GM12878 (cell line): Measurements from ENCODE around the gene FAM237B. TPM values are rescaled to one million over a fixed set of nuclear protein-coding genes. Genes with fewer than 3 reads are reported as not detected.

Experiments
- ATAC-seq: fragments of 200-7000 bp; cut with Tn5 transposase; 3 replicates; pipeline ENCODE4 v1.9.1; 2020; ENCODE audit warnings: mild to moderate bottlenecking, moderate library complexity
- Bru-seq: library from RNA; stranded (reverse); fragments of 400-500 nt; gene quantifications from one replicate; lab custom pipeline; 2021; lab: Mats Ljungman, UMichigan
- BruChase-seq, 2 experiments: library from RNA; stranded (reverse); fragments of 400-500 nt; gene quantifications; one replicate each; lab custom pipeline; 2021; lab: Mats Ljungman, UMichigan
- BruUV-seq: library from RNA; stranded (reverse); fragments of 400-500 nt; replicated peaks from 2 replicates; lab custom pipeline; 2021; lab: Mats Ljungman, UMichigan
- CTCF ChIA-PET: fragments of 300-600 bp; sonication (Branson Sonifier 250); formaldehyde crosslinking; extraction: SDS; loops from one replicate; lab custom pipeline; 2021; ENCODE audit warnings: inconsistent platforms; lab: Yijun Ruan, JAX
- POLR2A ChIA-PET: fragments of 350-600 bp; formaldehyde crosslinking; extraction: SDS; loops from one replicate; lab custom pipeline; 2021; ENCODE audit warnings: inconsistent platforms; lab: Charles Lee
- RAD21 ChIA-PET: fragments of 300-600 bp; sonication (Branson Sonifier 250); formaldehyde crosslinking; loops from one replicate; lab custom pipeline; 2023; ENCODE audit warnings: antibody characterized with exemption; ENCODE audit not compliant: unreplicated experiment; lab: Charles Lee
- SMC1A ChIA-PET: fragments of 300-600 bp; sonication (Branson Sonifier 250); formaldehyde crosslinking; loops from one replicate; lab custom pipeline; 2023; ENCODE audit not compliant: unreplicated experiment, uncharacterized antibody; lab: Charles Lee
- DNase-seq: peaks from one replicate; pipeline ENCODE4 v3.0.0-alpha.2; 2011; ENCODE audit warnings: low read depth, low spot score
- FAIRE-seq: peaks from 3 replicates; lab custom pipeline; 2011; peaks lifted over from hg19 to GRCh38; lab: Jason Lieb, UNC
- H2AFZ ChIP-seq: 2 replicates; pipeline ENCODE4 v1.6.0; 2011; ENCODE audit warnings: low read depth, low read length, control low read depth; ENCODE audit not compliant: control insufficient read depth
- H3K27ac ChIP-seq: 2 replicates; pipeline ENCODE4 v1.5.1; 2011; ENCODE audit warnings: control low read depth; ENCODE audit not compliant: control insufficient read depth, insufficient read depth
- H3K27me3 ChIP-seq, 2 experiments: replicated peaks in 1 of 2; 2 replicates each; pipeline versions ENCODE4 v1.6.0 to v1.6.1; 2011; ENCODE audit warnings: low read length in 1 of 2; ENCODE audit not compliant: control insufficient read depth in 2 of 2, insufficient read depth in 2 of 2
- H3K36me3 ChIP-seq, 2 experiments: 2 replicates each; pipeline ENCODE4 v1.5.1; 2011; ENCODE audit warnings: low read length in 1 of 2; ENCODE audit not compliant: control insufficient read depth in 2 of 2, insufficient read depth in 2 of 2
- H3K4me1 ChIP-seq: 2 replicates; pipeline ENCODE4 v1.6.1; 2011; ENCODE audit warnings: mild to moderate bottlenecking, low read length, moderate library complexity, mixed read lengths; ENCODE audit not compliant: control insufficient read depth, insufficient read depth
- H3K4me2 ChIP-seq: 2 replicates; pipeline ENCODE4 v1.6.0; 2011; ENCODE audit warnings: control low read depth; ENCODE audit not compliant: control insufficient read depth, insufficient read depth
- H3K4me3 ChIP-seq: fragments of 200-600 bp; sonication (generic); 2 replicates; pipeline ENCODE4 v1.5.1; 2016
- H3K79me2 ChIP-seq: 2 replicates; pipeline ENCODE4 v1.6.0; 2011; ENCODE audit warnings: low read length; ENCODE audit not compliant: control insufficient read depth, insufficient read depth
- H3K9ac ChIP-seq: 2 replicates; pipeline ENCODE4 v1.8.0; 2011; ENCODE audit warnings: low read length, control low read depth, mixed read lengths; ENCODE audit not compliant: control insufficient read depth, insufficient read depth
- H3K9me3 ChIP-seq: replicated peaks from 3 replicates; pipeline ENCODE4 v1.5.1; 2011; ENCODE audit warnings: mild to moderate bottlenecking, low read length; ENCODE audit not compliant: control insufficient read depth, insufficient read depth
- H4K20me1 ChIP-seq: 2 replicates; pipeline ENCODE4 v1.6.0; 2011; ENCODE audit not compliant: control insufficient read depth, insufficient read depth
- ATF2 ChIP-seq: IDR thresholded peaks from 2 replicates; pipeline ENCODE4 v1.6.1; 2012; ENCODE audit warnings: low read length, inconsistent platforms
- CTCF ChIP-seq, 3 experiments: IDR thresholded peaks in 2 of 3; conservative IDR thresholded peaks in 1 of 3; 2 replicates each; pipeline ENCODE4 v1.5.1; 2011; ENCODE audit warnings: low read depth in 3 of 3, low read length in 3 of 3, mild to moderate bottlenecking in 3 of 3, control low read depth in 2 of 3, moderate library complexity in 2 of 3, inconsistent platforms in 1 of 3, mixed read lengths in 1 of 3; ENCODE audit not compliant: control insufficient read depth in 2 of 3, insufficient read depth in 1 of 3; ENCODE audit errors: extremely low read depth in 1 of 3
- DPF2 ChIP-seq: fragments of 450-650 bp; IDR thresholded peaks from 2 replicates; pipeline ENCODE4 v1.6.1; 2017; ENCODE audit warnings: mild to moderate bottlenecking
- GATAD2B ChIP-seq: fragments of 450-650 bp; conservative IDR thresholded peaks from 2 replicates; pipeline ENCODE4 v1.6.1; 2017; ENCODE audit warnings: low read depth, mild to moderate bottlenecking, moderate library complexity
- IRF4 ChIP-seq: IDR thresholded peaks from 2 replicates; pipeline ENCODE4 v1.6.1; 2011; ENCODE audit warnings: low read depth, low read length
- JUNB ChIP-seq: IDR thresholded peaks from 2 replicates; pipeline ENCODE4 v1.6.1; 2016; ENCODE audit warnings: antibody characterized with exemption, mild to moderate bottlenecking
- NFIC ChIP-seq: IDR thresholded peaks from 2 replicates; pipeline ENCODE4 v1.6.1; 2012; ENCODE audit warnings: low read depth, mild to moderate bottlenecking, inconsistent platforms, low read length, moderate library complexity
- NFYA ChIP-seq: IDR thresholded peaks from 2 replicates; pipeline ENCODE4 v1.6.1; 2011; ENCODE audit warnings: low read depth, mild to moderate bottlenecking, low read length, improper control_type of control experiment, borderline replicate concordance
- POLR2AphosphoS5 ChIP-seq: IDR thresholded peaks from 2 replicates; pipeline ENCODE4 v1.6.1; 2011; ENCODE audit warnings: mild to moderate bottlenecking, low read length, inconsistent platforms
- TAF1 ChIP-seq: IDR thresholded peaks from 2 replicates; pipeline ENCODE4 v1.6.1; 2011; ENCODE audit warnings: mild to moderate bottlenecking, low read depth, low read length, borderline replicate concordance
- TCF12 ChIP-seq: IDR thresholded peaks from 2 replicates; pipeline ENCODE4 v1.6.1; 2011; ENCODE audit warnings: low read depth, mild to moderate bottlenecking, low read length
- YY1 ChIP-seq: IDR thresholded peaks from 2 replicates; pipeline ENCODE4 v1.6.1; 2011; ENCODE audit warnings: low read depth, mild to moderate bottlenecking, low read length
- ZBTB40 ChIP-seq: fragments of 450-650 bp; IDR thresholded peaks from 2 replicates; pipeline ENCODE4 v1.6.1; 2016; ENCODE audit warnings: mild to moderate bottlenecking, moderate library complexity, borderline replicate concordance
- WGBS: methylation state at CpG from one replicate; pipeline ENCODE4 v1.1.6; 2016; ENCODE audit warnings: low lambda C conversion rate; ENCODE audit not compliant: insufficient replicate concordance, insufficient coverage; ENCODE audit errors: missing lambda C conversion rate; 5-methylcytosine and 5-hydroxymethylcytosine counted together
- in situ Hi-C: fragments of 300-500 bp; cut with MboI; formaldehyde crosslinking; loops from 9 replicates; pipeline ENCODE4 v1.14.3; 2018; ENCODE audit warnings: mixed read lengths
- intact Hi-C: fragments of 100-400 bp; cut with micrococcal nuclease; formaldehyde crosslinking; loops from one replicate; pipeline ENCODE4 v1.14.2; 2022; ENCODE audit not compliant: unreplicated experiment
- long read RNA-seq, 2 experiments: library from polyadenylated mRNA; unstranded; transcript quantifications; one replicate each; pipeline ENCODE4 v2.0.0, GENCODE V29; 2019 to 2020
- polyA minus RNA-seq, 3 experiments: library from RNA; depleted of rRNA, polyadenylated mRNA; stranded (reverse); fragments of >200 nt; gene quantifications; 2 replicates each; pipeline ENCODE4 v1.2.3, GENCODE V29; 2011
- polyA plus RNA-seq, 11 experiments: library from polyadenylated mRNA; depleted of rRNA in 4 of 11; unstranded in 6 of 11; stranded (reverse) in 5 of 11; fragments of >200 nt; fragmentation: Nextera tagmentation in 4 of 11; fragmentation: Illumina TruSeq in 1 of 11; extraction: Ambion mirVana in 4 of 11; extraction: Trizol in 1 of 11; gene quantifications; 1 replicate in 1 of 11; 2 replicates in 10 of 11; pipeline versions ENCODE4 v1.2.1 to v1.2.3, GENCODE V29; 2011 to 2016; ENCODE audit warnings: inconsistent platforms in 2 of 11, missing spikeins in 2 of 11, low read depth in 1 of 11
- total RNA-seq, 4 experiments: library from RNA; depleted of rRNA in 3 of 4; stranded (reverse); fragments of >200 nt in 3 of 4; fragmentation: Illumina TruSeq in 1 of 4; extraction: Trizol in 1 of 4; gene quantifications; 2 replicates each; pipeline versions ENCODE4 v1.2.1 to v1.2.3, GENCODE V29; 2013 to 2021

Gene FAM237B
- total RNA-seq (2013; cell fraction: nucleolus; rRNA removed) = not detected in 2 replicates
- total RNA-seq (2014; rRNA removed) (not detected in 2 replicates), total RNA-seq (2014; rRNA removed; fragmentation: Illumina TruSeq; extraction: Trizol) (not detected in 2 replicates), total RNA-seq (2021) (not detected in 2 replicates), polyA plus RNA-seq (2011; rRNA removed) (not detected in 2 replicates), polyA plus RNA-seq (2014; fragmentation: Illumina TruSeq; extraction: Trizol) (not detected in 2 replicates), polyA plus RNA-seq (2014; fragmentation: Nextera tagmentation; extraction: Ambion mirVana) (not detected), polyA plus RNA-seq (2014; rRNA removed) (not detected in 2 replicates), polyA plus RNA-seq (2016; fragmentation: Nextera tagmentation; extraction: Ambion mirVana) (not detected), polyA minus RNA-seq (2011; rRNA and poly(A)+ RNA removed) (not detected in 2 replicates), Bru-seq, nascent RNA (not detected), BruChase-seq, experiment 1, labeled RNA remaining after a 6-hour chase (percentile 9 among the genes with signal in this experiment), BruChase-seq, experiment 2, labeled RNA remaining after a 2-hour chase (not detected)
- not detected for polyA plus RNA-seq (2011; ENCODE audit: low read depth)
- polyA plus RNA-seq (2011; cell fraction: cytosol; rRNA removed) = not detected in 2 replicates
- polyA plus RNA-seq (2011; cell fraction: nucleus; rRNA removed) = not detected in 2 replicates
- polyA plus RNA-seq (2012) = not detected in 2 replicates
- polyA minus RNA-seq (2011; cell fraction: cytosol; rRNA and poly(A)+ RNA removed) = not detected in 2 replicates
- polyA minus RNA-seq (2011; cell fraction: nucleus; rRNA and poly(A)+ RNA removed) = not detected in 2 replicates
- long read RNA-seq, experiment 1 = 0 reads
- long read RNA-seq, experiment 2 = 0 reads

- Histone ChIP-seq H3K79me2 (no peaks in the 10 kb centered on the region), H3K4me1 (no peaks in the 10 kb centered on the region), H3K36me3 (no peaks in the 10 kb centered on the region), H4K20me1 (no peaks in the 10 kb centered on the region), H3K27me3 (peaks cover 10 to 16% of the 10 kb centered on the region in 2 experiments; a peak in 3 of 4 replicates), H3K9ac (no peak within 1 kb of the TSS), H3K27ac (no peak within 1 kb of the TSS), H3K4me2 (no peak within 1 kb of the TSS), H2AFZ (no peak within 1 kb of the TSS), H3K9me3 (no peaks in the 10 kb centered on the region), H3K4me3 (no peak within 1 kb of the TSS)
- in situ Hi-C loops = no loop called here
- ChIA-PET CTCF (interaction anchor here (1.4 kb wide), 1 partner anchor 8 kb away, joined by 4 read pairs; no protein-coding TSS in a partner anchor), POLR2A (no interaction called here), SMC1A (interaction anchor here (0.6 to 3.0 kb wide), 2 partner anchors 9 to 407 kb away, joined by 3 to 12 read pairs; no protein-coding TSS in a partner anchor), RAD21 (no interaction called here)
- 40% methylated on average over 47 of the region's 62 CpGs for WGBS
- intact Hi-C loops = no loop called here
- ATAC-seq = peak; percentile 53; the same call in 2 of the 3 replicates
- BruUV-seq = no TSS peak
- DNase-seq = no peak
- FAIRE-seq = no peak
- TF ChIP-seq DPF2 (no peak), ATF2 (no peak), JUNB (no peak), TAF1 (no peak), ZBTB40 (no peak), TCF12 (no peak), CTCF (IDR thresholded peaks at IDR 0.05 in 2 of 3, conservative IDR thresholded peaks at IDR 0.05 in 1 of 3; ENCODE audit: control insufficient read depth in 2 of 3, extremely low read depth in 1 of 3, insufficient read depth in 1 of 3, low read depth in 3 of 3, low read length in 3 of 3) (no peak), IRF4 (no peak), GATAD2B (no peak), POLR2AphosphoS5 (no peak), YY1 (no peak), NFYA (no peak), NFIC (no peak)
Observed at GRCh38 chr7:90320801-90321494, at the start of gene FAM237B. Gene FAM237B, minus strand, starts transcription at chr7:90321304. Its CDS starts 1,556 bp downstream, at chr7:90319748.
